H9 (cell line): ENCODE measurements around the gene IL36RN. TPM values are rescaled to one million over a fixed set of nuclear protein-coding genes. Genes with fewer than 3 reads are reported as not detected.

Experiments used
- DNase-seq: peaks from one replicate; pipeline ENCODE4 v3.0.0-alpha.2; 2017
- H2AFZ ChIP-seq: one replicate; pipeline ENCODE4 v1.6.1; 2013; ENCODE audit warnings: mild to moderate bottlenecking, low read length, control low read depth, moderate library complexity
- H2AK5ac ChIP-seq: 2 replicates; pipeline ENCODE4 v1.6.1; 2013; ENCODE audit warnings: low read length, control low read depth, mixed read lengths; ENCODE audit not compliant: insufficient read length
- H2BK120ac ChIP-seq: one replicate; pipeline ENCODE4 v1.6.1; 2013; ENCODE audit warnings: low read depth, mild to moderate bottlenecking, low read length, control low read depth, inconsistent platforms; ENCODE audit not compliant: poor library complexity, severe bottlenecking
- H2BK12ac ChIP-seq: 2 replicates; pipeline ENCODE4 v1.6.1; 2013; ENCODE audit warnings: low read length, control low read depth, mixed read lengths, low read depth; ENCODE audit not compliant: insufficient read length
- H2BK15ac ChIP-seq: 2 replicates; pipeline ENCODE4 v1.6.1; 2013; ENCODE audit warnings: low read depth, low read length, control low read depth
- H2BK20ac ChIP-seq: one replicate; pipeline ENCODE4 v1.6.1; 2013; ENCODE audit warnings: low read depth, mild to moderate bottlenecking, low read length, control low read depth, inconsistent platforms; ENCODE audit not compliant: poor library complexity, severe bottlenecking
- H2BK5ac ChIP-seq: 2 replicates; pipeline ENCODE4 v1.6.1; 2013; ENCODE audit warnings: low read length, control low read depth, mixed read lengths; ENCODE audit not compliant: insufficient read length
- H3K14ac ChIP-seq: 2 replicates; pipeline ENCODE4 v1.6.1; 2013; ENCODE audit warnings: low read length, control low read depth; ENCODE audit not compliant: insufficient read depth
- H3K18ac ChIP-seq: 2 replicates; pipeline ENCODE4 v1.6.1; 2013; ENCODE audit warnings: low read depth, mild to moderate bottlenecking, mixed read lengths, low read length, control low read depth; ENCODE audit not compliant: insufficient read length
- H3K23ac ChIP-seq: 2 replicates; pipeline ENCODE4 v1.6.1; 2013; ENCODE audit warnings: low read length, control low read depth, mixed read lengths, low read depth; ENCODE audit not compliant: insufficient read length
- H3K23me2 ChIP-seq: 2 replicates; pipeline ENCODE4 v1.6.1; 2013; ENCODE audit warnings: low read depth, mild to moderate bottlenecking, mixed read lengths, low read length, control low read depth; ENCODE audit not compliant: insufficient read length, poor library complexity, severe bottlenecking
- H3K27ac ChIP-seq: 2 replicates; pipeline ENCODE4 v1.5.1; 2013; ENCODE audit warnings: low read length, control low read depth, mixed read lengths, low read depth; ENCODE audit not compliant: insufficient read length
- H3K27me3 ChIP-seq: 2 replicates; pipeline ENCODE4 v1.6.1; 2013; ENCODE audit warnings: low read length, control low read depth, inconsistent platforms; ENCODE audit not compliant: insufficient read depth
- H3K4ac ChIP-seq: 2 replicates; pipeline ENCODE4 v1.6.1; 2013; ENCODE audit warnings: low read depth, mild to moderate bottlenecking, control low read depth, inconsistent platforms, low read length, moderate library complexity
- H3K4me1 ChIP-seq: 2 replicates; pipeline ENCODE4 v1.6.1; 2013; ENCODE audit warnings: low read length, control low read depth, inconsistent platforms; ENCODE audit not compliant: insufficient read depth
- H3K4me2 ChIP-seq: 2 replicates; pipeline ENCODE4 v1.6.1; 2013; ENCODE audit warnings: low read length, control low read depth, mixed read lengths; ENCODE audit not compliant: insufficient read length, insufficient read depth
- H3K56ac ChIP-seq: 2 replicates; pipeline ENCODE4 v1.6.1; 2013; ENCODE audit warnings: low read depth, mild to moderate bottlenecking, mixed read lengths, low read length, control low read depth; ENCODE audit not compliant: insufficient read length
- H3K79me1 ChIP-seq: 2 replicates; pipeline ENCODE4 v1.6.1; 2013; ENCODE audit warnings: low read depth, mild to moderate bottlenecking, moderate library complexity, low read length, control low read depth, inconsistent platforms; ENCODE audit not compliant: insufficient read depth, poor library complexity, severe bottlenecking
- H3K79me2 ChIP-seq: 2 replicates; pipeline ENCODE4 v1.6.1; 2013; ENCODE audit warnings: low read length, control low read depth, inconsistent platforms; ENCODE audit not compliant: insufficient read depth
- H3K9ac ChIP-seq: 2 replicates; pipeline ENCODE4 v1.6.1; 2013; ENCODE audit warnings: low read length, control low read depth, mixed read lengths; ENCODE audit not compliant: insufficient read length; ENCODE audit errors: extremely low read depth
- H3K9me3 ChIP-seq: one replicate; pipeline ENCODE4 v1.6.1; 2013; ENCODE audit warnings: low read depth, low read length, inconsistent platforms; ENCODE audit not compliant: control insufficient read depth
- H3T11ph ChIP-seq: one replicate; pipeline ENCODE4 v1.6.1; 2013; ENCODE audit warnings: mild to moderate bottlenecking, low read length, control low read depth, inconsistent platforms
- H4K20me1 ChIP-seq: one replicate; pipeline ENCODE4 v1.6.1; 2013; ENCODE audit not compliant: control insufficient read depth, insufficient read length, insufficient read depth
- H4K5ac ChIP-seq: 2 replicates; pipeline ENCODE4 v1.6.1; 2013; ENCODE audit warnings: low read depth, mild to moderate bottlenecking, mixed read lengths, low read length, control low read depth; ENCODE audit not compliant: insufficient read length
- H4K8ac ChIP-seq: replicated peaks from 2 replicates; pipeline ENCODE4 v1.6.1; 2013; ENCODE audit warnings: low read length, control low read depth, mixed read lengths, low read depth; ENCODE audit not compliant: insufficient read length
- H4K91ac ChIP-seq: 2 replicates; pipeline ENCODE4 v1.6.1; 2013; ENCODE audit warnings: low read depth, mild to moderate bottlenecking, moderate library complexity, mixed read lengths, low read length, control low read depth; ENCODE audit not compliant: insufficient read length
- H3K27ac Mint-ChIP-seq, 3 experiments: 2 replicates in 2 of 3; 3 replicates in 1 of 3; pipeline ENCODE4 v1.8.0; 2020 to 2021; ENCODE audit warnings: mixed read lengths in 3 of 3, mild to moderate bottlenecking in 1 of 3, moderate library complexity in 1 of 3
- H3K27me3 Mint-ChIP-seq: 2 replicates; pipeline ENCODE4 v1.8.0; 2021; ENCODE audit warnings: low read depth, mild to moderate bottlenecking, moderate library complexity, mixed read lengths
- H3K36me3 Mint-ChIP-seq, 3 experiments: 2 replicates in 2 of 3; 3 replicates in 1 of 3; pipeline ENCODE4 v1.8.0; 2020 to 2021; ENCODE audit warnings: low read depth in 3 of 3, mixed read lengths in 3 of 3; ENCODE audit not compliant: insufficient read depth in 1 of 3
- H3K4me1 Mint-ChIP-seq, 2 experiments: 2 replicates each; pipeline ENCODE4 v1.8.0; 2020; ENCODE audit warnings: mixed read lengths in 2 of 2
- H3K4me3 Mint-ChIP-seq, 2 experiments: 2 replicates in 1 of 2; 3 replicates in 1 of 2; pipeline ENCODE4 v1.8.0; 2020 to 2021; ENCODE audit warnings: mild to moderate bottlenecking in 2 of 2, mixed read lengths in 2 of 2, moderate library complexity in 1 of 2
- H3K9me3 Mint-ChIP-seq, 2 experiments: 2 replicates in 1 of 2; 3 replicates in 1 of 2; pipeline ENCODE4 v1.8.0; 2020; ENCODE audit warnings: mild to moderate bottlenecking in 2 of 2, mixed read lengths in 2 of 2, moderate library complexity in 1 of 2
- CTCF ChIP-seq: fragments of 200-600 bp; sonication (generic); conservative IDR thresholded peaks from 3 replicates; pipeline ENCODE4 v1.8.0; 2021; ENCODE audit warnings: antibody characterized with exemption, mild to moderate bottlenecking
- WGBS: extraction: QIAGEN DNeasy Blood & Tissue Kit; methylation state at CpG from one replicate; pipeline ENCODE4 v1.1.7; 2013; ENCODE audit warnings: missing lambda C conversion rate, low lambda C conversion rate, mixed read lengths; ENCODE audit not compliant: insufficient read length; ENCODE audit errors: extremely low coverage; 5-methylcytosine and 5-hydroxymethylcytosine counted together
- total RNA-seq: library from RNA; stranded (reverse); gene quantifications from 2 replicates; pipeline ENCODE4 v1.2.1, GENCODE V29; 2021

Gene IL36RN
- total RNA-seq, 1 experiment from 2014 or later = not detected

GRCh38 chr2:113039158-113039557 is 19.8 kb upstream of the IL36RN start:
- Histone ChIP-seq H2AK5ac (no peak overlapping the region), H2BK120ac (no peak overlapping the region), H3K79me2 (no peaks in the 10 kb centered on the region), H2BK20ac (no peak overlapping the region), H3K9me3 (no peaks in the 10 kb centered on the region), H3K9ac (no peak overlapping the region), H3K27me3 (no peaks in the 10 kb centered on the region), H3K4me2 (no peak overlapping the region), H3K23ac (no peak overlapping the region), H2AFZ (no peak overlapping the region), H3K27ac (no peak overlapping the region), H2BK5ac (no peak overlapping the region), H3T11ph (no peak overlapping the region), H3K4ac (no peak overlapping the region), H3K14ac (no peak overlapping the region), H3K23me2 (no peaks in the 10 kb centered on the region), H4K91ac (no peak overlapping the region), H4K20me1 (no peaks in the 10 kb centered on the region), H2BK15ac (no peak overlapping the region), H3K4me1 (no peaks in the 10 kb centered on the region), H4K8ac (no peak overlapping the region), H2BK12ac (no peak overlapping the region), H3K56ac (no peak overlapping the region), H3K79me1 (no peaks in the 10 kb centered on the region), H3K18ac (no peak overlapping the region), H4K5ac (no peak overlapping the region)
- no CpG with 5 or more reads among the region's 2 CpGs for WGBS
- no peak for DNase-seq
- no peak for TF ChIP-seq CTCF
- peaks cover 0 to 42% of the 10 kb centered on the region in 2 experiments; a peak in 2 of 5 replicates for H3K9me3 Mint-ChIP-seq
- no peaks in the 10 kb centered on the region for H3K4me1 Mint-ChIP-seq
- no peak overlapping the region for H3K27ac Mint-ChIP-seq
- H3K27me3 Mint-ChIP-seq = peaks cover 21% of the 10 kb centered on the region
- no peaks in the 10 kb centered on the region for H3K36me3 Mint-ChIP-seq
- no peak overlapping the region for H3K4me3 Mint-ChIP-seq
